Stomach (tissue), 9 donors: ENCODE data around the gene METRNL. TPM values are rescaled to one million over a fixed set of nuclear protein-coding genes. Genes with fewer than 3 reads are reported as not detected.

Source experiments
- DNase-seq, 2 donors: peaks; one replicate each; pipeline versions ENCODE4 v3.0.0 to v3.0.0-alpha.2; 2013 to 2019
- H3K27ac ChIP-seq, 5 donors: fragments of 200-600 bp in 4 of 5; sonication (generic) in 4 of 5; one replicate each; pipeline ENCODE4 v1.5.1; 2013 to 2019; ENCODE audit warnings: mild to moderate bottlenecking in 1 of 5, moderate library complexity in 1 of 5
- H3K27me3 ChIP-seq, 3 donors: fragments of 200-600 bp; sonication (generic); one replicate each; pipeline ENCODE4 v1.5.1; 2017 to 2019; ENCODE audit warnings: mixed run types in 1 of 3
- H3K36me3 ChIP-seq, 4 donors: fragments of 200-600 bp; sonication (generic); 1 replicate in 3 of 4; 2 replicates in 1 of 4; pipeline ENCODE4 v1.5.1; 2016 to 2019
- H3K4me1 ChIP-seq, 4 donors: fragments of 200-600 bp; sonication (generic); one replicate each; pipeline ENCODE4 v1.5.1; 2016 to 2019
- H3K4me3 ChIP-seq, 4 donors: fragments of 200-600 bp; sonication (generic) in 3 of 4; one replicate each; pipeline ENCODE4 v1.5.1; 2016 to 2019; ENCODE audit warnings: mild to moderate bottlenecking in 1 of 4
- H3K9me3 ChIP-seq, 4 donors: fragments of 200-600 bp; sonication (generic); one replicate each; pipeline ENCODE4 v1.5.1; 2016 to 2019
- CTCF ChIP-seq, 7 experiments: fragments of 450-650 bp in 4 of 7; fragments of 200-600 bp in 3 of 7; sonication (generic) in 3 of 7; IDR thresholded peaks; one replicate each; pipeline ENCODE4 v1.5.1; 2016 to 2019; ENCODE audit warnings: antibody characterized with exemption in 7 of 7, control low read depth in 2 of 7, mild to moderate bottlenecking in 1 of 7
- EP300 ChIP-seq: sonication (generic); formaldehyde crosslinking; IDR thresholded peaks from one replicate; pipeline ENCODE4 v1.6.1; 2017; ENCODE audit warnings: antibody characterized with exemption
- POLR2A ChIP-seq, 4 donors: fragments of 450-650 bp; IDR thresholded peaks; one replicate each; pipeline ENCODE4 v1.6.1; 2016; ENCODE audit warnings: antibody characterized with exemption in 4 of 4, control low read depth in 2 of 4, mild to moderate bottlenecking in 1 of 4, moderate library complexity in 1 of 4
- POLR2AphosphoS5 ChIP-seq, 3 donors: sonication (generic); formaldehyde crosslinking; IDR thresholded peaks; one replicate each; pipeline ENCODE4 v1.6.1; 2016; ENCODE audit warnings: antibody characterized with exemption in 3 of 3
- WGBS, 5 donors: extraction: QIAGEN DNeasy Blood & Tissue Kit in 3 of 5; methylation state at CpG; one replicate each; pipeline versions ENCODE4 v1.1.5 to v1.1.7; 2013 to 2018; 5-methylcytosine and 5-hydroxymethylcytosine counted together
- intact Hi-C: fragments of 100-400 bp; cut with DNase I; formaldehyde crosslinking; loops from one replicate; pipeline ENCODE4 v1.15.1; 2023; ENCODE audit warnings: low total_unique reads
- polyA plus RNA-seq, 3 donors: library from polyadenylated mRNA; stranded (reverse); fragments of 200-250 nt; gene quantifications; one replicate each; pipeline ENCODE4 v1.2.3, GENCODE V29; 2013
- total RNA-seq, 5 donors: library from RNA; depleted of rRNA; stranded (reverse); fragments of >200 nt; gene quantifications; one replicate each; pipeline versions ENCODE4 v1.1.0 to v1.2.3, GENCODE V29; 2014 to 2016
- donor health status: healthy with polysubstance abuse.
- donor health status: Bipolar disorder and iron deficiency.
- donor health status: healthy.

The METRNL gene
- total and polyA plus RNA-seq, 8 donors, result 25.7 to 452 (median 42.5) TPM

- Histone ChIP-seq H3K36me3 (no peaks in the 10 kb centered on the region), H3K27me3 (no peaks in the 10 kb centered on the region), H3K9me3 (no peaks in the 10 kb centered on the region), H3K4me1 (peaks cover 13 to 32% (median 20%) of the 10 kb centered on the region in 4 donors), H3K4me3 (no peak overlapping the region), H3K27ac (no peak overlapping the region)
- WGBS, 5 donors, result 65 to 79% (median 74%) methylated on average over 20 to 58 of the region's 58 CpGs
- DNase-seq, result no peak
- intact Hi-C loops, result no loop called here
- TF ChIP-seq CTCF (IDR thresholded peaks at IDR 0.05), result no peak
- TF ChIP-seq POLR2AphosphoS5 (IDR thresholded peaks at IDR 0.05), result no peak
- no peak for TF ChIP-seq POLR2A (IDR thresholded peaks at IDR 0.05)
- TF ChIP-seq EP300, result no peak
These were observed 10.5 kb upstream of the METRNL start for GRCh38 chr17:83068641-83069570.

GRCh38 chr17:83069571-83069906 is 9.9 kb upstream of the METRNL start:
- Histone ChIP-seq H3K4me3 (no peak overlapping the region), H3K36me3 (no peaks in the 10 kb centered on the region), H3K27me3 (no peaks in the 10 kb centered on the region), H3K9me3 (no peaks in the 10 kb centered on the region), H3K4me1 (peaks cover 13 to 30% (median 17%) of the 10 kb centered on the region in 4 donors), H3K27ac (no peak overlapping the region)
- TF ChIP-seq POLR2A (IDR thresholded peaks at IDR 0.05) (no peak), EP300 (no peak), CTCF (IDR thresholded peaks at IDR 0.05) (no peak), POLR2AphosphoS5 (IDR thresholded peaks at IDR 0.05) (no peak)
- intact Hi-C loops, result no loop called here
- WGBS, 5 donors, result 87 to 94% (median 88%) methylated on average over 8 of the region's 8 CpGs
- no peak for DNase-seq

GRCh38 chr17:83069931-83070742 is 9.3 kb upstream of the METRNL start:
- WGBS, 5 donors, result 82 to 85% (median 84%) methylated on average over 26 to 35 of the region's 35 CpGs
- no peak overlapping the region for H3K27ac ChIP-seq
- H3K4me1 ChIP-seq, result peaks cover 10 to 24% (median 11%) of the 10 kb centered on the region in 4 donors
- intact Hi-C loops, result no loop called here
- TF ChIP-seq EP300 (no peak), POLR2A (IDR thresholded peaks at IDR 0.05) (no peak), CTCF (IDR thresholded peaks at IDR 0.05) (no peak), POLR2AphosphoS5 (IDR thresholded peaks at IDR 0.05) (no peak)
- no peaks in the 10 kb centered on the region for H3K9me3 ChIP-seq
- no peak overlapping the region for H3K4me3 ChIP-seq
- DNase-seq, result no peak
- H3K27me3 ChIP-seq, result no peaks in the 10 kb centered on the region
- H3K36me3 ChIP-seq, result no peaks in the 10 kb centered on the region

GRCh38 chr17:83070800-83071341 is 8.5 kb upstream of the METRNL start:
- Histone ChIP-seq H3K27me3 (no peaks in the 10 kb centered on the region), H3K9me3 (no peaks in the 10 kb centered on the region), H3K36me3 (no peaks in the 10 kb centered on the region), H3K4me1 (peaks cover 8 to 22% (median 9%) of the 10 kb centered on the region in 4 donors), H3K27ac (no peak overlapping the region), H3K4me3 (no peak overlapping the region)
- TF ChIP-seq CTCF (IDR thresholded peaks at IDR 0.05), result no peak
- no peak for TF ChIP-seq EP300
- no peak for DNase-seq
- intact Hi-C loops, result no loop called here
- WGBS, 5 donors, result 87 to 92% (median 91%) methylated on average over 16 of the region's 16 CpGs
